Prostate gland (tissue), 1 donor: ENCODE results near the gene NOS1AP.

ENCODE experiments used
- POLR2A ChIP-seq: fragments of 450-650 bp; IDR thresholded peaks from one replicate; pipeline ENCODE4 v1.6.1; 2016; ENCODE audit warnings: antibody characterized with exemption, mild to moderate bottlenecking
- POLR2AphosphoS5 ChIP-seq: sonication (generic); formaldehyde crosslinking; IDR thresholded peaks from one replicate; pipeline ENCODE4 v1.6.1; 2017; ENCODE audit warnings: antibody characterized with exemption

DNA sequence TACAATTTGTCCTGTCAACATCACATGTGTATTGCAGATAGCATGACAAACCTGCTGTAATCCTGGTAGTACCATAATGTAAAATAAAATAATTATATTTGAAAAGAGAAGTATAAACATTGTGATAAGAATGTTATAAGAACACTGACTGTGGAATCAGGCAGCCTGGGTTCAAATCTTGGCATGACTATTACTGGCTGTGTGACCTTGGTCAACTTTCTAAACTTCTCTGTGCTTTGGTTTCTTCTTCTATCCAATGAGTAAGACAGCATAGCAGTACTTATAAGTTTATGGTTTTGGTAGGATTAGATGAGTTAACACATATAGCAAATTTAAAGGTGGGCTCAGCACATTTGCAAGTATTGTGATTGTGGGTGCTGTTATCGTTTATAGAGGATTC lies 147.1 kb downstream of the NOS1AP start:
- TF ChIP-seq POLR2AphosphoS5 (no peak), POLR2A (no peak)
